ENCODE data around the gene CPE. TPM values are rescaled to one million over a fixed set of nuclear protein-coding genes. Genes with fewer than 3 reads are reported as not detected.
"Not testable (repeated sequence)": the region's sequence is repeated elsewhere in the genome, so short reads cannot be mapped to it uniquely, and the experiment has no call there.

Gene CPE
- total RNA-seq, 4 donors from 2014 or later = 104 to 116 (median 108) TPM

- WGBS = 43% methylated on average over 7 of the region's 7 CpGs
- H3K36me3 ChIP-seq = no peaks in the 10 kb centered on the region
- peaks cover 0 to 19% (median 15%) of the 10 kb centered on the region in 4 donors for H3K4me1 ChIP-seq
- H3K27ac ChIP-seq (replicated peaks in 1 of 4) = no peak overlapping the region
- no peak for DNase-seq (ENCODE audit: extremely low spot score)
- H3K4me3 ChIP-seq = peak overlapping the region in 2 of 4 donors; percentile 5 to 23
- intact Hi-C loops (cut with DNase I) = no loop called here
- no peak for TF ChIP-seq POLR2AphosphoS5 (IDR thresholded peaks at IDR 0.05)
- TF ChIP-seq CTCF (IDR thresholded peaks at IDR 0.05) = no peak
- TF ChIP-seq EP300 (IDR thresholded peaks at IDR 0.05) = no peak
- TF ChIP-seq POLR2A (IDR thresholded peaks at IDR 0.05; ENCODE audit: low read depth) = no peak
- H3K9me3 ChIP-seq = no peaks in the 10 kb centered on the region
- no peaks in the 10 kb centered on the region for H3K27me3 ChIP-seq
Observed at GRCh38 chr4:165440415-165441158, 61.8 kb downstream of the CPE start.

GRCh38 chr4:165443276-165443675, 64.5 kb downstream of the CPE start:
- no peaks in the 10 kb centered on the region for H3K36me3 ChIP-seq
- H3K4me3 ChIP-seq = no peak overlapping the region
- DNase-seq (ENCODE audit: extremely low spot score) = no peak
- WGBS = 90% methylated on average over 1 of the region's 1 CpG
- no peaks in the 10 kb centered on the region for H3K9me3 ChIP-seq
- no peaks in the 10 kb centered on the region for H3K27me3 ChIP-seq
- H3K27ac ChIP-seq (replicated peaks in 1 of 4) = no peak overlapping the region
- intact Hi-C loops (cut with DNase I) = no loop called here
- peaks cover 0 to 19% (median 15%) of the 10 kb centered on the region in 4 donors for H3K4me1 ChIP-seq
- TF ChIP-seq EP300 (IDR thresholded peaks at IDR 0.05) (no peak), POLR2A (IDR thresholded peaks at IDR 0.05; ENCODE audit: low read depth) (no peak)

GRCh38 chr4:165448700-165449099, 69.9 kb downstream of the CPE start:
- no peaks in the 10 kb centered on the region for H3K36me3 ChIP-seq
- H3K27ac ChIP-seq (replicated peaks in 1 of 4) = no peak overlapping the region
- intact Hi-C loops (cut with DNase I) = no loop called here
- WGBS = 93% methylated on average over 4 of the region's 4 CpGs
- no peaks in the 10 kb centered on the region for H3K27me3 ChIP-seq
- H3K4me1 ChIP-seq = no peaks in the 10 kb centered on the region
- no peak overlapping the region for H3K4me3 ChIP-seq
- no peaks in the 10 kb centered on the region for H3K9me3 ChIP-seq
- no peak for TF ChIP-seq POLR2A (IDR thresholded peaks at IDR 0.05; ENCODE audit: low read depth)
- TF ChIP-seq POLR2AphosphoS5 (IDR thresholded peaks at IDR 0.05) = no peak
- TF ChIP-seq EP300 (IDR thresholded peaks at IDR 0.05) = no peak
- no peak for TF ChIP-seq CTCF (IDR thresholded peaks at IDR 0.05)
- no peak for DNase-seq (ENCODE audit: extremely low spot score)

GRCh38 chr4:165449333-165449732, 70.5 kb downstream of the CPE start:
- Histone ChIP-seq H3K4me1 (no peaks in the 10 kb centered on the region), H3K4me3 (no peak overlapping the region), H3K27me3 (no peaks in the 10 kb centered on the region), H3K9me3 (no peaks in the 10 kb centered on the region), H3K27ac (replicated peaks in 1 of 4) (no peak overlapping the region), H3K36me3 (no peaks in the 10 kb centered on the region)
- no peak for DNase-seq (ENCODE audit: extremely low spot score)
- intact Hi-C loops (cut with DNase I) = no loop called here
- TF ChIP-seq POLR2A (IDR thresholded peaks at IDR 0.05; ENCODE audit: low read depth) (no peak), POLR2AphosphoS5 (IDR thresholded peaks at IDR 0.05) (no peak), EP300 (IDR thresholded peaks at IDR 0.05) (no peak), CTCF (IDR thresholded peaks at IDR 0.05) (no peak)
- WGBS = 71% methylated on average over 6 of the region's 6 CpGs

- no peaks in the 10 kb centered on the region for H3K4me1 ChIP-seq
- intact Hi-C loops (cut with DNase I) = no loop called here
- H3K36me3 ChIP-seq = no peaks in the 10 kb centered on the region
- no peaks in the 10 kb centered on the region for H3K9me3 ChIP-seq
- TF ChIP-seq CTCF (IDR thresholded peaks at IDR 0.05) = no peak
- TF ChIP-seq POLR2A (IDR thresholded peaks at IDR 0.05; ENCODE audit: low read depth) = no peak
- TF ChIP-seq EP300 (IDR thresholded peaks at IDR 0.05) = no peak
- no peak for TF ChIP-seq POLR2AphosphoS5 (IDR thresholded peaks at IDR 0.05)
- H3K27ac ChIP-seq (replicated peaks in 1 of 4) = no peak overlapping the region
- 97% methylated on average over 5 of the region's 5 CpGs for WGBS
- no peaks in the 10 kb centered on the region for H3K27me3 ChIP-seq
- no peak overlapping the region for H3K4me3 ChIP-seq
- DNase-seq (ENCODE audit: extremely low spot score) = no peak
Observed at GRCh38 chr4:165450871-165451270, 72.1 kb downstream of the CPE start.

- H3K36me3 ChIP-seq; DNase-seq (ENCODE audit: extremely low spot score); H3K4me1 ChIP-seq; H3K27ac ChIP-seq (replicated peaks in 1 of 4); H3K9me3 ChIP-seq; H3K4me3 ChIP-seq; H3K27me3 ChIP-seq; intact Hi-C loops (cut with DNase I): not testable (repeated sequence)
- 90% methylated on average over 5 of the region's 5 CpGs for WGBS
Observed at GRCh38 chr4:165453140-165453539, 74.3 kb downstream of the CPE start.

All from esophagus muscularis mucosa (tissue), 4 donors.